Measurements from ENCODE around the gene PXK. TPM values are rescaled to one million over a fixed set of nuclear protein-coding genes. Genes with fewer than 3 reads are reported as not detected.
"Not testable (repeated sequence)": the region's sequence is repeated elsewhere in the genome, so short reads cannot be mapped to it uniquely, and the experiment has no call there.

Gene PXK
- total RNA-seq, 1 experiment from 2014 or later, result 28.3 TPM

- DNase-seq (ENCODE audit: extremely low read depth, low read depth), result no peak
These were observed 9.9 kb upstream of the PXK start for GRCh38 chr3:58322793-58323192.

GRCh38 chr3:58323529-58324390 lies 8.9 kb upstream of the PXK start:
- no peak for DNase-seq (ENCODE audit: extremely low read depth, low read depth)

GRCh38 chr3:58324391-58325390 lies 8.0 kb upstream of the PXK start:
- DNase-seq (ENCODE audit: extremely low read depth, low read depth), result no peak

- no peak for DNase-seq (ENCODE audit: extremely low read depth, low read depth)
These were observed 7.1 kb upstream of the PXK start for GRCh38 chr3:58325525-58325992.

GRCh38 chr3:58326267-58326900 lies 6.3 kb upstream of the PXK start:
- no peak for DNase-seq (ENCODE audit: extremely low read depth, low read depth)

GRCh38 chr3:58329150-58329921 lies 3.4 kb upstream of the PXK start:
- DNase-seq (ENCODE audit: extremely low read depth, low read depth), result no peak

GRCh38 chr3:58329922-58330413 lies 2.7 kb upstream of the PXK start:
- DNase-seq (ENCODE audit: extremely low read depth, low read depth), result no peak

GRCh38 chr3:58331593-58332152 lies 1.0 kb upstream of the PXK start:
- DNase-seq (ENCODE audit: extremely low read depth, low read depth), result no peak

GRCh38 chr3:58333206-58334012 lies 717 bp downstream of the PXK start:
- DNase-seq (ENCODE audit: extremely low read depth, low read depth), result no peak

GRCh38 chr3:58334013-58334321 lies 1.3 kb downstream of the PXK start:
- DNase-seq (ENCODE audit: extremely low read depth, low read depth), result no peak

GRCh38 chr3:58334506-58334884 lies 1.8 kb downstream of the PXK start:
- no peak for DNase-seq (ENCODE audit: extremely low read depth, low read depth)

GRCh38 chr3:58335652-58335947 lies 2.9 kb downstream of the PXK start:
- DNase-seq (ENCODE audit: extremely low read depth, low read depth), result no peak

- DNase-seq (ENCODE audit: extremely low read depth, low read depth), result no peak
These were observed 3.6 kb downstream of the PXK start for GRCh38 chr3:58336135-58336882.

GRCh38 chr3:58337190-58337589 lies 4.5 kb downstream of the PXK start:
- no peak for DNase-seq (ENCODE audit: extremely low read depth, low read depth)

- not testable (repeated sequence) for DNase-seq (ENCODE audit: extremely low read depth, low read depth)
These were observed 6.5 kb downstream of the PXK start for GRCh38 chr3:58339146-58339545.

GRCh38 chr3:58340594-58341244 lies 8.0 kb downstream of the PXK start:
- no peak for DNase-seq (ENCODE audit: extremely low read depth, low read depth)

GRCh38 chr3:58341376-58341775 lies 8.7 kb downstream of the PXK start:
- no peak for DNase-seq (ENCODE audit: extremely low read depth, low read depth)

- no peak for DNase-seq (ENCODE audit: extremely low read depth, low read depth)
These were observed 10.0 kb downstream of the PXK start for GRCh38 chr3:58342676-58343075.

All from NCI-H460 (cell line).